Activated CD4-positive, alpha-beta T cell treated with anti-CD3 and anti-CD28 coated beads, Interleukin-2, amount 50 U/mL, for 24 hours (primary cell): ENCODE measurements around the gene PLEKHM1.
A peak's percentile ranks its signal among the peaks of the same experiment; 100 is the strongest.
"Not testable (repeated sequence)": the region's sequence is repeated elsewhere in the genome, so short reads cannot be mapped to it uniquely, and the experiment has no call there.

ENCODE experiments used
- DNase-seq, 2 donors: peaks; one replicate each; pipeline ENCODE4 v3.0.0-alpha.2; 2020; ENCODE audit warnings: low read depth in 1 of 2, low spot score in 1 of 2

Gene PLEKHM1

DNA sequence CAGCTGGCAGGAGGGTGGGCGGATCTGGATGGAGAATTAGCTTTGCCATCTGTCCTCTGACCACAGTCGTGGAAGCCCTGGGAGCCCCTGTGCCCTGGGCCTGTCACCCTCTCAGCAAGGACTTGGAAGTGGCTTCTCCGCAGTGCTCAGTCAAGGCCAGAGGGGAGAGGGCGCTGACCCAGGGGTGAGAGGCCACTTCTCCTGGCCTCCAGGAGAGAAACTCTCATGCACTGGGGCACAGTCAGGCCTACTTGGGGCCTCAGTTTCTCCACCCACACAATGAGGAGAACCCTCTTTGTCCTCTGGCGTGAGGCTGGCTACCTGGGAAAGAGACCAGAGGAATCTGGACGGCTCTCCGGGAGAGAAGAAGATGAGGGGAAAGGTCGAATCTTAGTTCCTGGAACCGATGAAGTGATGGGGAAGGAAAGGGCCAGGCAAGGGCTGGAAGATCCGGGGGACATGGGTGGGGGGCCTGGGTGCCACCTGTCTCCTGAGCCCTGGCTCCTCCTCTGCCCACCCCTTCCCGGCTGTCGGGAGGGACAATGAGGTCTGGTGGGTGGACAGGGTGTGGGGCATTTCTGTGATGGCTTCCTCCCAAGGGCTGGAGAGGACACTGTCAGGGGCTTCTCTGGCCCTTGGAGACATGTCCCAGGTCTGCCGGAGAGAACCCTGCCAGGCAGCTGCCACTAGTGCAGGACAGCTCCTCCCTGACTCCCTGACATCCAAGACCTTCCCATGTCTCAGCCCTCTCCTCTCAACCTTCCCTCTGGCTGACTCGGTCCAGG is 48.8 kb downstream of the PLEKHM1 start:
- DNase-seq: no peak

GRCh38 chr17:45440839-45441515 is 49.5 kb downstream of the PLEKHM1 start:
- not testable (repeated sequence) for DNase-seq

DNA sequence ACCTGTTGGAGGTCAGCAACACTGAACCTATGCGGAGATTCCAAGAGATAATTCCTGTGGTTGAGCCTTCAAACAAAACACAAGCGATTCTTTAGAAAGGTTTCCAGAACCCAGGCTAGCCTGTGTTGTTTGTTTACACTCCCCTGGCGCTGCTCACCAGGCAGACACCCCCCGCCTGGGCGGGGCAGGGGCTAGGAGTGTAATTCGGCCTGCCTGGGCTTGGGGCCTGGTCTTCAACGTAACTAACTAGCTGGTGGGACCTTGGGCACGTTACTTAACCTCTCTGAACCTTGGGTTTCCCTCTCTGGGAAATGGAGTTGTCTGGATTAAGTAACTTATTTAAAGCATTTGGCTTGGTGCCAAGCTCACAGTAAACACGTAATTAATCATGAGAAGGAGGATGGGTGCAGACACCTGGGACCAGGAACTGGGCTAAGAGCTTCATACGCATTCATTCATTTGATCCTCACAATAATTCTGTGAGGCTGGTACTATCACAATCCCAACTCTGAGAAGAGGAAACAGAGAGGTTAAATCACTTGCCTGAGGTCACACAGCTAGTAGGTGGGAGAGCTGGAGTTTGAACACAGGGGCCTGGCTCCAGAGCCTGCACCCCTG is 50.3 kb downstream of the PLEKHM1 start:
- DNase-seq: no peak

DNA sequence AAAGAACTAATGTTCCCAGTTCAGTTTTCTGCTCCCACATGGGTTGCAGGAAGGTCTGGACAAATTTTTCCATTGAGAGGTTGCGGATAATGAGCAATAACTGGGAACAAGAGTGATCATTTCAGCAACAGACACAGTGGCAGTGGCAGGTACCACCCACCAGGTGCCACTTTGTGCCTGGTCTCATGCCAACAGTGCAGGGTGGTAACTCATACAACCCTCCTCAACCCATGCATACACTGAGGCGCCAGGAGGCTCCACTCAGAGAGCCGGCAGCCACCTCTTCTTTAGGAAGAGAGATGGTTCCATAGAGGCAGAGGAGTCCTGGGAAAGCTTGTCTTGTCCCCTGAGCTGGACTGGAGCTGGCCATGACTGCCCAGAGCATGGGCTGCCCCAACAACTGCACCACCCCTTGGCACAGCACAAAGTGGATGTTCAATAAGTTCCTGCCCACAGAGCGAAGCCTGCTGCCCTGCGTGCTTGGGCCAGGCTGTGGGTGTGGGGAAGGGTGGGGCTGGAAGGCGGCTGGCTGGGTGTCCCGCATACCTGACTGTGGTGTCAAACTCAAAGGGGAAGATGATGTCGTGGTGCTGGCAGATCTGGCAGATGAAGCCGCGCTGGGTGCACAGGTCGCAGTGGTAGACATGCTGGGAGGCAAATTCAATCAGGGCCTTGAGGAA is 51.5 kb downstream of the PLEKHM1 start:
- no peak for DNase-seq

- no peak for DNase-seq
Observed at GRCh38 chr17:45437465-45438283, 52.8 kb downstream of the PLEKHM1 start.

DNA sequence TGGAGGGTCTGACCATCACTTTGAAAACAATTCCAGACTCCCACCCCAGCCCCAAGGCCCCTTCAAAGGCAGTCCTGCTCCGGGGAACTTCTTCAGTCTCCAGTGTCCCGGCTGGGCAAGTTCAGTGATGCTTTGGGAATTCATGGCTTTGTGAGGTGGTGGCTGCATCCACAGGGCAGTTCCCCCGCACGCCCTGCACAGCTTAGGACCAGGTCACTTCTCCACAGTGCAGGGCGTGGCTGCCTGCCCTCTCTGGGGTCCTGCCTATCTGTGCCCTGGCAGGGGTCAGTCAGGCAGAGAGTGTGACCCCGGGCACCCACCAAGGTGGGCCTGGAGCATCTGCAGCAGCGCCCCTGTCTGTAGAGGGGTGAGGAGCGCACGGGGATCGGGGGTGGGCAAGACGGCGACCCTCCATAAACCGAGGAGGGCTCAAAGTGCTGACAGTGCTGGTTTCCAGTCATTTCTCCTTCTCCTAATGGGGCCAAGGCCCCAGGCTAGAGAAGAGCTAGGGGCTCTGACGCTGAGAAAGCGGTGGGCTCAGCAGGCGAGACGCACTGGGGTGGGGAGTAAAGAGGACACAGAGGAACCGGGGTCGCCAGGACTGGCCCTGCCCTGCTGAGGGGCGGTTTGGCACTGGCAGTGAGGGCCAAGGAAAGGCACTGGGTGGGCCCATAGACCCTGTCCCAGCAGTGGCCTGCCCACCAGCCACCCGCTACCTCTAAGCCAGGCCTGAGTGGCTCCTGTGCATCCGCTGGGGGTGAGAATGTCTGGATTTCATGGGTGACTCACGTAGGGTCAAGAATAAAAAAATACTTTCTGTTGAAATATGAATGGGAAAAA is 53.7 kb downstream of the PLEKHM1 start:
- DNase-seq: no peak

- no peak for DNase-seq
Observed at GRCh38 chr17:45436161-45436560, 54.4 kb downstream of the PLEKHM1 start.

- no peak for DNase-seq
Observed at GRCh38 chr17:45435481-45435880, 55.0 kb downstream of the PLEKHM1 start.

DNA sequence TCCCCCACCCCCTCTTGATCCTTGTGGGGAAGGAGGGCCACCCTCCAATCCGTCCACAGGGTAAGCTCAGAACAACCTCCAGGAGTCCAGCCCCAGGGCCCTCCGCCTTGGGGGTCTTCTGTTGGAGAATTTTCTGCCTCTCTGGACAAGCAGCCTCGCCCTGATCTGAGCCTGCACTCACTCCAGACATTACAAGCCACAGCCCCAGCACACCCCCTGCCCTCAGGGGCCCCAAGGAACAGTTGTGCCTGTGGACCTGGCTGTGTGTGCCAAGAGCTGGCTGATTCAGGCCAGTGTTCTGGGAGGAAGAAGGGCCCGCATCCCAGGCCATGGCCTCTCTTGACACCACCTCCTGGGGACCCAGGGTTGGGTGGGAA is 57.4 kb downstream of the PLEKHM1 start:
- no peak for DNase-seq

DNA sequence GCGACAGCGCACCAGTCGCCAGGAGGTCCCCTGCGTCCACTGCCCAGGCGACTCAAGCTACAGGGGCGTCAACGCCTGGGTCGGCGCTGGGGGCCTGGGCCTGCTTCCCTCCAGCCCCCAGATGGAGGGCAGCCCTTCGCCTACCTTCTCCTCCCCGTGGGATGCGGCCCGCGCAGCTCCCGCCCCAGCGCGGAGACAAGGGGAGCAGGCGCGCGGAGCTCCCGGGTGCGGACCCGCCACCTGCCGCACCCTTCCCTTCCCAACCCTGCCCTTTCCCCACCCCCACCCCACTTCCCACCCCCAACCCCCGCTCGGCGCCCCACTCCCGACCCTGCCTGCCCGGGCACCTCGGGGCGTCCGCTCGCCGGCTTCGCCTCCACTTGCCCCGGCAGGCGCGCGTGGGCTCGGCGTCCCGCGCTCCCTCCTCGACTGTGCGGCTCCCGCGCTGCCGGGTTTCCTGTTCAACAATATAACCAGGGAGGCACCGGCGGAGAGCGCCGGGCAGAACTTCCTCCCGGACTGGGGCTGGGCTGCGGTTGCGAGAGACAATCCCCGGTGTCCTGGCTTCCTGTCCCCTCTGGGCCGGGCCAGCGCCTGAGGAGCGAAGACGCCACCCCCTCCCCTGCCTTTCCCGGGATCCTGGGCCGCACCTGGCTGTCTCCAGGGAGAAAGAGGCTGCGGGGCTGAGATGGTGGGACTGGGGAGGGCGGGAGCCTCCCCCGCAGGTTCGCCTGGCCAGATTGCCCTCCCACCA is 57.9 kb downstream of the PLEKHM1 start, which contains the start of gene ARHGAP27:
TSS of gene ARHGAP27 (minus strand) at position 466 of the 754 bp plus-strand sequence. CDS start 2,591 bp downstream, outside the sequence.
- DNase-seq: no peak

DNA sequence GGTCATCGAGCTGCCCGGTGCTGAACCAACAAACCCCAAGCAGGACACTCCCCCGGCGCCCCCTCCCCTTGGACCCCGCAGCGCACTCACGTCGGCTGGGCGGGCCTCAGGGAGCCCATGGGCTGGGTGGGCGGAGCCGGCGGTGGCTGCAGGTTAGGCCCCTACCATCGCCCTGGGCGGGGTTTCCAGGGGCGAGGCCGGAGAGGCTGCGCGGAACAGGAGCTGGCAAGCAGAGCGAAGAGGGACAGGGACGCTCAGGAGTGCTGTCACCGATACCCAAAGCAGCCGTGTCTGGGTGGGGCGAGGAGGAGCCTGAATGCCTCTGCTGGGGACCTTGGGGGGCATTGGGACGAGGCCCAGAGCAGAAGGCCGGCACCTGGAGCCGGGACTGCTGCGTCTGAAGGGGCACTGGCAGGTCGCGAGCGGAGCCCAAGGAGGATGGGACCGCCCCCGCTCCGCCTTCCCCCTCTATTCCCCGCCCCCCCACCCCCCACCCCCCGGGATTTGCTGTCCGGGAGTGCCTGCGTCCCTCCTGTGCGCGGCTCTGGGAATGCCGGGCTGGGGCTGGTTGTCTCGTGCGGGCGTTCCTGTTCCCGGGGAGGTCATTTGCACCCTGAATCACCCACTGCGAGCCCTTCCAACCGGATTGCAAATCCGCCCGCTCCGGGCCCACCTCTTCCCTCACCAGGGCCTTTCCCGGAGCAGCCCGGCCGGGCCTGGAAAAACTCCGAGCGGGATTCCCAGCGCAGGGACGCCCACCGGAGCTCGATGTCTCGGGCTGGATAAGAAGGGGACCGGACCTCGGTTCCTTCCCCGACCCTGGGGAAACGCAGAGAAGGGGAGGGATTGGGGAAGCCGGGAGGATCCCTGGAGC is 58.8 kb downstream of the PLEKHM1 start:
- DNase-seq: peak; percentile 37 to 41

DNA sequence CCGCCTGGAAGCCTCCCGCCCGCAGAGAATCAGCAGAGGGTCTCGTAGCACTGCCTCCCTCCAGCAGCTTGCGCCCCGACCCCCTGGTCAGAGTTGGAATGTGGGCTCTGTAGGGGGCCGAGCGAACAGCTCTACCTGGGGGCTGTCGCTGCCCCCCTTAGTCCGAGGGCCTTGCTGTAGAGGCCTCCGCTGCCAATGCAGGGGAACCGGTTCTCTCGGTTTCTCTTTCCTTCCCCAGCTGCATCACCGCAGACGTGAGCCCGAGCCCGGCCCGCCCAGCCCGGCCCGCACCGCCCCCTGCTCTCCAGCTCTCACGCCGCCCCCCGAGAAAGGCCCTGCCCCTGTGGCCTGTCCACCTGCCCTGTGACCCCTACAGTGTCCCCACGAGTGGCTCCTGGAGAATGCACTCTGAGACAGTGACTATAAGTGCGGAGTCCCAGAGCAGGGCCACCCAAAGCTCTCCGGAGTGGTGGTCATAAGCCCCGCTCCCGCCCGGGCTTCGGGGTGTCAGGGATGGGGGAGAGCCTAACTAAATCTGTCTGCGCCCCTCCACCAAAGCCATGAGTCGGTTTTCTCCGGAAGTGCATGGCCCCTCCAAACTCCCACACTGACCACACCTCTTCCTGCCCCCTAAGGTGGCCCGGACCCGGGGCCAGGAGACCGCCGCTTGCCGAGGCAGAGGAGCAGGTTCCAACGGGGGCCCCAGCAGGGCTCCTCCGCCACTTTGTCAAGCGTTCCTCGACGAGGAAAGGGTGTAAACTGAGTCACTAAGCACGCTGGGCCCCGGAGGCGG is 59.6 kb downstream of the PLEKHM1 start:
- no peak for DNase-seq

GRCh38 chr17:45430006-45430737 is 60.3 kb downstream of the PLEKHM1 start:
- DNase-seq: no peak

DNA sequence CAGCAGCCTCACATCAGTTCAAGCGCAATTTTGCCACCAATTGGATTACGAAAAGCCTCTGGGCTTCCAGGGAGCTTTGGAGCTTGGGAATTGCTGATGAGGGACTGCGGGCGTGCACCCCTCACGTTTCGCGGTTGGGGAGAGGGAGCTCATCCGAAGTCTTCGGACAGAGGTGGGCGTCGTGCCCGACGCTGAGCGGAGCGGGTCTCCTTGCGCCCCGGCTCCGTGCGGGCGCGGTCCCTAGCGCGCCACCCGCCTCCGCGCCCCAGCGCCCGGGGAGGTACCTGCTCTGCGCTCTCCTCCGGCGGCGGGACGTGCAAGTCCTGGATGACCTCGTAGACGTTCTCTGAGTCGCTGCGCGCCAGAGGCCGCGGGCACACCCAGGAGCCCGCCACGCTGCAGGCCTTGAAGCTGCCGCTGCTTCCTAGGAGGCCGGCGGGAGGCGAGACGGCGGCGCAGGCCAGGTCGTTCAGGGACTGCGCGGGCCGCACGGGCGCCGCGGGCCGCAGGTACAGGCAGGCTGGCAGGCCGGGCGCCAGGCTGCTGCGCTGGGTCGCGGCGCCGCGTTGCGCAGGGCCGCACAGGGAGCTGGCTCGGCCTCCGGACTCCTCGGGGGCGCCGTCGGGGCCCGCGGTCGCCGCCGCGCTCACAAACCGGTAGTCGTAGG is 61.0 kb downstream of the PLEKHM1 start:
- DNase-seq: no peak

DNA sequence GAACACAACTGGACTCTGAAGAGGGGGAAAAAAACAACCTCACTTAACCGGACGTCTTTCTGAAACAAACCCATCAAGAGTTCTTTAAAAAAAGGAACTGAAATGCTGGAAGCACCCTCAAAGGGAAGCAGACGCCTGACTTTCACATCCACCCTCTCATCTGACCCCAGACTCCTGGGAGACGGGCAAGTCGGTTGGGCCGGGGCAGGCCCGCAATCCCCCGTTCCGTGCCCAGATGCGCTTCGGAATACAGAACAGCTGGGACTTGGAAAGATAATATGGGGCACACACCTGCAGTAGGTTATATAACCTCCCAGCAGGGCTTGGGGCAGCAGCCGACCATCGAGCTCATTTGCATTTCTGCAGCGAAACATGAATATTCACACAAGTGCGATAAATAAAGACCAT is 61.6 kb downstream of the PLEKHM1 start:
- DNase-seq: no peak

DNA sequence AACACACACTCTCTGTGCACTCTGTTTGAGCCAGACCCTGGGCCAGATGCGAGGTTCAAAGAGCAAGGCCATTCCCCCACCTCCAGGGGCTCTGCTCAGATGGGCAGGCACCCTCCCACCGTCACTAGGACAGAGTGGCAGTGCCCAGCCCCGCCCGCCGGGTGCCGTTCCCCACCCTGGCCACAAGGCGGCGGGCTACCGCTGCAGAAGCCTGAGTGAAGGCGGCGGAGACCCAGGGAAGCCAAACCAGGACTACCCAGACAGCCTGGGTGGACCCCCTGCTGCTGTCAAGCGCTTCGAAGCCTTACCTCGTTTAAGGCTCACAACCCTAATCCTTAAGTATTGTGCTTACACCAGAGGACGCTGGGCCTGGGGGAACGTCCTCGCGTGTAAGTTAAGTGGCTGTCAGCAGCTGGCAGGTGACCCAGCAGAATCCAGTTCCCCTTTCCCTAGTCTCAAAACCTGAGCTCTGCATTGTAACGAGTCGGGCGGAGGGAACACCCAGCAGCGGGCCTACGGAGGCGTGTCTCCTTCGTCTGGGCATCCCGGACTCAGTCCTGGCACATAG is 62.4 kb downstream of the PLEKHM1 start:
- DNase-seq: peak; percentile 67 to 76
